H1 (cell line): ENCODE measurements around the gene DHRS12. TPM values are rescaled to one million over a fixed set of nuclear protein-coding genes. Genes with fewer than 3 reads are reported as not detected.

Experiments
- CTCF ChIA-PET: fragments of 300-600 bp; sonication (Branson Sonifier 250); formaldehyde crosslinking; loops from one replicate; lab custom pipeline; 2021; ENCODE audit not compliant: partially characterized antibody; lab: Charles Lee
- POLR2A ChIA-PET: fragments of 300-600 bp; sonication (Branson Sonifier 250); formaldehyde crosslinking; loops from one replicate; lab custom pipeline; 2021; ENCODE audit warnings: inconsistent platforms; ENCODE audit not compliant: partially characterized antibody; lab: Charles Lee
- DNase-seq, 2 experiments: peaks; one replicate each; pipeline versions ENCODE4 v3.0.0 to v3.0.0-alpha.2; 2010 to 2022; ENCODE audit warnings: low spot score in 2 of 2, low read depth in 1 of 2, mixed read lengths in 1 of 2
- FAIRE-seq: peaks from 2 replicates; lab custom pipeline; 2011; peaks lifted over from hg19 to GRCh38; lab: Jason Lieb, UNC
- H2AFZ ChIP-seq: 2 replicates; pipeline ENCODE4 v1.8.1; 2012; ENCODE audit warnings: low read length, inconsistent platforms
- H2AK5ac ChIP-seq: 2 replicates; pipeline ENCODE4 v1.6.1; 2013; ENCODE audit warnings: low read depth, low read length
- H2BK120ac ChIP-seq: replicated peaks from 2 replicates; pipeline ENCODE3; 2013; ENCODE audit warnings: low read depth, low read length, inconsistent platforms
- H2BK12ac ChIP-seq: 2 replicates; pipeline ENCODE4 v1.6.1; 2013; ENCODE audit warnings: low read depth, low read length
- H2BK15ac ChIP-seq: 2 replicates; pipeline ENCODE4 v1.6.1; 2013; ENCODE audit warnings: low read length
- H2BK20ac ChIP-seq: 2 replicates; pipeline ENCODE4 v1.6.1; 2013; ENCODE audit warnings: low read length
- H2BK5ac ChIP-seq: 2 replicates; pipeline ENCODE4 v1.6.1; 2013; ENCODE audit warnings: low read depth, low read length
- H3K14ac ChIP-seq: 2 replicates; pipeline ENCODE4 v1.6.1; 2013; ENCODE audit warnings: inconsistent platforms; ENCODE audit not compliant: insufficient read length
- H3K18ac ChIP-seq: 2 replicates; pipeline ENCODE4 v1.6.1; 2013; ENCODE audit warnings: low read length; ENCODE audit errors: extremely low read depth
- H3K23ac ChIP-seq: 2 replicates; pipeline ENCODE4 v1.6.1; 2013; ENCODE audit warnings: inconsistent platforms; ENCODE audit not compliant: insufficient read length
- H3K23me2 ChIP-seq: 2 replicates; pipeline ENCODE4 v1.6.1; 2013; ENCODE audit warnings: low read depth, low read length
- H3K27ac ChIP-seq: 2 replicates; pipeline ENCODE4 v1.6.1; 2011; ENCODE audit warnings: low read depth, low read length, inconsistent platforms
- H3K27me3 ChIP-seq, 4 experiments: replicated peaks in 1 of 4; 1 replicate in 1 of 4; 2 replicates in 3 of 4; pipeline versions ENCODE4 v1.6.1 to v1.8.1; 2011 to 2013; ENCODE audit warnings: low read length in 3 of 4, mild to moderate bottlenecking in 3 of 4, inconsistent platforms in 2 of 4, mixed read lengths in 2 of 4, moderate library complexity in 1 of 4; ENCODE audit not compliant: control insufficient read depth in 3 of 4, insufficient read depth in 3 of 4; ENCODE audit errors: extremely low read depth in 1 of 4
- H3K36me3 ChIP-seq, 4 experiments: 2 replicates each; pipeline versions ENCODE4 v1.6.1 to v1.8.1; 2011 to 2013; ENCODE audit warnings: mild to moderate bottlenecking in 4 of 4, low read length in 3 of 4, moderate library complexity in 2 of 4, control low read depth in 1 of 4, inconsistent platforms in 1 of 4; ENCODE audit not compliant: insufficient read depth in 4 of 4, control insufficient read depth in 2 of 4
- H3K4ac ChIP-seq: replicated peaks from 2 replicates; pipeline ENCODE3; 2013; ENCODE audit warnings: low read length, low read depth, mixed read lengths, inconsistent platforms; ENCODE audit not compliant: insufficient read length
- H3K4me1 ChIP-seq, 4 experiments: replicated peaks in 1 of 4; 1 replicate in 1 of 4; 2 replicates in 3 of 4; pipeline versions ENCODE4 v1.6.1 to v1.8.1; 2011 to 2013; ENCODE audit warnings: low read length in 3 of 4, inconsistent platforms in 2 of 4, mixed read lengths in 1 of 4; ENCODE audit not compliant: insufficient read depth in 4 of 4, control insufficient read depth in 3 of 4
- H3K4me2 ChIP-seq, 2 experiments: 2 replicates each; pipeline versions ENCODE4 v1.6.1 to v1.8.1; 2011 to 2013; ENCODE audit warnings: low read depth in 2 of 2, low read length in 2 of 2, control low read depth in 1 of 2, inconsistent platforms in 1 of 2, mild to moderate bottlenecking in 1 of 2; ENCODE audit not compliant: insufficient read depth in 1 of 2
- H3K4me3 ChIP-seq, 4 experiments: fragments of 200-600, 300-600 bp in 1 of 4; sonication (generic), shearing (Covaris generic), sonication (Bioruptor Twin) in 1 of 4; 2 replicates each; pipeline versions ENCODE4 v1.5.1 to v1.8.1; 2011 to 2016; ENCODE audit warnings: low read length in 4 of 4, low read depth in 3 of 4, control low read depth in 2 of 4, inconsistent platforms in 2 of 4, mild to moderate bottlenecking in 2 of 4, mixed read lengths in 1 of 4, moderate library complexity in 1 of 4; ENCODE audit not compliant: insufficient read depth in 2 of 4; ENCODE audit errors: extremely low read depth in 1 of 4
- H3K56ac ChIP-seq: replicated peaks from 2 replicates; pipeline ENCODE3; 2013; ENCODE audit warnings: low read depth, mild to moderate bottlenecking, mixed read lengths, low read length, inconsistent platforms; ENCODE audit not compliant: insufficient read length
- H3K79me1 ChIP-seq: 2 replicates; pipeline ENCODE4 v1.6.1; 2013; ENCODE audit warnings: low read depth, low read length, control low read depth
- H3K79me2 ChIP-seq, 2 experiments: 2 replicates each; pipeline versions ENCODE4 v1.6.1 to v1.8.1; 2012 to 2013; ENCODE audit warnings: low read length in 2 of 2, mild to moderate bottlenecking in 2 of 2, inconsistent platforms in 1 of 2; ENCODE audit not compliant: insufficient read depth in 2 of 2, control insufficient read depth in 1 of 2
- H3K9ac ChIP-seq, 4 experiments: replicated peaks in 1 of 4; 1 replicate in 1 of 4; 2 replicates in 3 of 4; pipeline versions ENCODE4 v1.6.1 to v1.8.1; 2011 to 2013; ENCODE audit warnings: low read depth in 3 of 4, low read length in 3 of 4, control low read depth in 2 of 4, mild to moderate bottlenecking in 2 of 4, moderate library complexity in 2 of 4, inconsistent platforms in 1 of 4; ENCODE audit errors: extremely low read depth in 1 of 4
- H3K9me3 ChIP-seq, 2 experiments: 2 replicates each; pipeline versions ENCODE4 v1.6.1 to v1.8.1; 2012 to 2013; ENCODE audit warnings: mild to moderate bottlenecking in 2 of 2, moderate library complexity in 2 of 2, control low read depth in 1 of 2, inconsistent platforms in 1 of 2, low read depth in 1 of 2, low read length in 1 of 2, mixed read lengths in 1 of 2; ENCODE audit not compliant: insufficient read depth in 2 of 2
- H4K20me1 ChIP-seq, 2 experiments: replicated peaks in 1 of 2; 2 replicates each; pipeline versions ENCODE3 to v1.8.1; 2011 to 2013; ENCODE audit warnings: inconsistent platforms in 2 of 2, low read length in 2 of 2, mild to moderate bottlenecking in 1 of 2; ENCODE audit not compliant: insufficient read depth in 2 of 2, control insufficient read depth in 1 of 2
- H4K5ac ChIP-seq: 2 replicates; pipeline ENCODE4 v1.6.1; 2013; ENCODE audit warnings: low read length, low read depth, mixed read lengths, inconsistent platforms; ENCODE audit not compliant: insufficient read length
- H4K8ac ChIP-seq: 2 replicates; pipeline ENCODE4 v1.8.0; 2013; ENCODE audit warnings: mild to moderate bottlenecking, moderate library complexity, low read length, inconsistent platforms; ENCODE audit not compliant: insufficient read depth; ENCODE audit errors: extremely low read depth
- H4K91ac ChIP-seq: replicated peaks from 2 replicates; pipeline ENCODE3; 2013; ENCODE audit warnings: low read length, mixed read lengths, inconsistent platforms; ENCODE audit not compliant: insufficient read length
- NRF1 ChIP-seq: IDR thresholded peaks from 2 replicates; pipeline ENCODE4 v1.6.1; 2011; ENCODE audit warnings: mild to moderate bottlenecking, low read depth, low read length, improper control_type of control experiment
- POLR2AphosphoS5 ChIP-seq: IDR thresholded peaks from 2 replicates; pipeline ENCODE4 v1.6.1; 2011; ENCODE audit warnings: low read depth, low read length
- WGBS, 2 experiments: shearing (Covaris generic) in 1 of 2; methylation state at CpG; one replicate each; pipeline versions ENCODE4 v1.1.6 to v1.1.7; 2013 to 2015; ENCODE audit warnings: low lambda C conversion rate in 2 of 2, mixed read lengths in 2 of 2, inconsistent platforms in 1 of 2, low coverage in 1 of 2, missing lambda C conversion rate in 1 of 2; ENCODE audit not compliant: insufficient replicate concordance in 2 of 2, insufficient coverage in 1 of 2, insufficient read length in 1 of 2; ENCODE audit errors: extremely low coverage in 1 of 2, missing lambda C conversion rate in 1 of 2; 5-methylcytosine and 5-hydroxymethylcytosine counted together
- polyA plus RNA-seq, 7 experiments: library from polyadenylated mRNA; depleted of rRNA in 3 of 7; stranded (reverse) in 5 of 7; unstranded in 2 of 7; fragments of >200 nt in 5 of 7; fragments of 200-250 nt in 2 of 7; gene quantifications; 1 replicate in 5 of 7; 2 replicates in 1 of 7; 4 replicates in 1 of 7; pipeline versions ENCODE4 v1.2.1 to v1.2.3, GENCODE V29; 2011 to 2013; ENCODE audit warnings: missing spikeins in 2 of 7, mixed read lengths in 2 of 7
- total RNA-seq: library from RNA; stranded (reverse); fragmentation: NEBNext Ultra II Directional; extraction: Animal tissue kit (Norgen Biotek cat#: 25700); gene quantifications from 2 replicates; pipeline ENCODE4 v1.2.1, GENCODE V29; 2021

Gene DHRS12
- total and polyA plus RNA-seq, 2 of the 8 experiments (the other 6 are each of a cell fraction or from before 2014, with no cell fraction given): 8.7 TPM

- DNase-seq: no peak
- no peak overlapping the region for H2BK120ac ChIP-seq
- H3K4me3 ChIP-seq: no peak overlapping the region
- H3K9me3 ChIP-seq: no peaks in the 10 kb centered on the region
- no peak overlapping the region for H2AK5ac ChIP-seq
- no peak overlapping the region for H3K23ac ChIP-seq
- WGBS, 2 experiments: 90% methylated on average over 11 of the region's 11 CpGs; no CpG with 5 or more reads in 1 of the 2 experiments
- H2BK5ac ChIP-seq: no peak overlapping the region
- no peaks in the 10 kb centered on the region for H3K36me3 ChIP-seq
- H2BK12ac ChIP-seq: no peak overlapping the region
- H3K27ac ChIP-seq: no peak overlapping the region
- no peaks in the 10 kb centered on the region for H3K23me2 ChIP-seq
- no peaks in the 10 kb centered on the region for H3K79me2 ChIP-seq
- H3K56ac ChIP-seq: no peak overlapping the region
- H4K8ac ChIP-seq: no peak overlapping the region
- no peak overlapping the region for H3K4ac ChIP-seq
- H3K79me1 ChIP-seq: no peaks in the 10 kb centered on the region
- no peak overlapping the region for H3K4me2 ChIP-seq
- no peak overlapping the region for H2BK20ac ChIP-seq
- H4K91ac ChIP-seq: no peak overlapping the region
- no peak overlapping the region for H4K5ac ChIP-seq
- H3K14ac ChIP-seq: no peak overlapping the region
- H4K20me1 ChIP-seq: peaks cover 0 to 3% of the 10 kb centered on the region in 2 experiments
- no peaks in the 10 kb centered on the region for H3K27me3 ChIP-seq
- TF ChIP-seq POLR2AphosphoS5 (peak; percentile 59; the same call in 1 of the 2 replicates), NRF1 (no peak)
- H3K4me1 ChIP-seq: peaks cover 7 to 12% (median 9%) of the 10 kb centered on the region in 4 experiments
- ChIA-PET CTCF (interaction anchor here (0.6 to 1.6 kb wide), 5 partner anchors 10 to 326 kb away, joined by 3 to 7 read pairs (median 4); no protein-coding TSS in a partner anchor), POLR2A (interaction anchor here (0.8 to 3.0 kb wide), 9 partner anchors 11 to 331 kb away, joined by 3 to 20 read pairs (median 4); partner anchors contain the start of gene INTS6)
- H3K18ac ChIP-seq: no peak overlapping the region
- H2AFZ ChIP-seq: no peak overlapping the region
- no peak overlapping the region for H3K9ac ChIP-seq
- FAIRE-seq: no peak
- no peak overlapping the region for H2BK15ac ChIP-seq
Measured at GRCh38 chr13:51770681-51771417, 33.1 kb downstream of the DHRS12 start.
